HepG2 (cell line): ENCODE data around the gene SPRTN. TPM values are rescaled to one million over a fixed set of nuclear protein-coding genes. Genes with fewer than 3 reads are reported as not detected.
A peak's percentile ranks its signal among the peaks of the same experiment; 100 is the strongest.

Experiments used
- ATF1 ChIP-seq: IDR thresholded peaks from 2 replicates; pipeline ENCODE4 v1.6.1; 2016; ENCODE audit warnings: mild to moderate bottlenecking, control low read depth
- ATM ChIP-seq: fragments of 450-650 bp; IDR thresholded peaks from 2 replicates; pipeline ENCODE4 v1.7.1; 2017; ENCODE audit warnings: mild to moderate bottlenecking, borderline replicate concordance
- BRD4 ChIP-seq: sonication (generic); formaldehyde crosslinking; IDR thresholded peaks from 2 replicates; pipeline ENCODE4 v1.4.0; 2020; ENCODE audit warnings: missing genetic modification reagents
- CAMTA2 ChIP-seq: sonication (generic); formaldehyde crosslinking; IDR thresholded peaks from 2 replicates; pipeline ENCODE4 v1.4.0; 2020; ENCODE audit warnings: mild to moderate bottlenecking, missing genetic modification reagents, borderline replicate concordance
- HNRNPK ChIP-seq: fragments of 200-400 bp; formaldehyde crosslinking; IDR thresholded peaks from 2 replicates; pipeline ENCODE4 v1.6.1; 2018; ENCODE audit warnings: low read length, low read depth, moderate library complexity, mild to moderate bottlenecking; ENCODE audit not compliant: poor library complexity, severe bottlenecking
- KAT7 ChIP-seq: IDR thresholded peaks from 2 replicates; pipeline ENCODE4 v1.6.1; 2018; ENCODE audit warnings: borderline replicate concordance, missing compliant biosample characterization
- MED13 ChIP-seq: sonication (generic); formaldehyde crosslinking; IDR thresholded peaks from 2 replicates; pipeline ENCODE4 v1.5.0; 2020; ENCODE audit warnings: missing genetic modification reagents
- MTF2 ChIP-seq: sonication (generic); formaldehyde crosslinking; IDR thresholded peaks from 2 replicates; pipeline ENCODE4 v1.5.0; 2020; ENCODE audit warnings: missing genetic modification reagents, borderline replicate concordance
- POLR2AphosphoS2 ChIP-seq: IDR thresholded peaks from 2 replicates; pipeline ENCODE4 v1.6.1; 2011; ENCODE audit warnings: low read depth, low read length, improper control_type of control experiment
- PRMT3 ChIP-seq: sonication (generic); formaldehyde crosslinking; IDR thresholded peaks from 2 replicates; pipeline ENCODE4 v1.8.1; 2022; ENCODE audit warnings: low read depth, mild to moderate bottlenecking, moderate library complexity, missing genetic modification reagents, borderline replicate concordance
- RARA ChIP-seq: IDR thresholded peaks from 2 replicates; pipeline ENCODE4 v1.6.1; 2016; ENCODE audit warnings: missing genetic modification reagents, missing compliant biosample characterization
- SSRP1 ChIP-seq: IDR thresholded peaks from 2 replicates; pipeline ENCODE4 v1.6.1; 2016; ENCODE audit warnings: control low read depth
- TAF1 ChIP-seq: sonication (generic); formaldehyde crosslinking; IDR thresholded peaks from 2 replicates; pipeline ENCODE4 v1.4.0; 2020; ENCODE audit warnings: missing genetic modification reagents
- ZNF251 ChIP-seq: sonication (generic); formaldehyde crosslinking; IDR thresholded peaks from 2 replicates; pipeline ENCODE4 v1.9.0; 2021; ENCODE audit warnings: mild to moderate bottlenecking, missing genetic modification reagents
- ZNF530 ChIP-seq: sonication (generic); formaldehyde crosslinking; IDR thresholded peaks from 2 replicates; pipeline ENCODE4 v1.5.0; 2020; ENCODE audit warnings: low read depth, mild to moderate bottlenecking, missing genetic modification reagents
- ZNF569 ChIP-seq: sonication (generic); formaldehyde crosslinking; IDR thresholded peaks from 2 replicates; pipeline ENCODE4 v1.5.0; 2020; ENCODE audit warnings: mild to moderate bottlenecking, missing genetic modification reagents, moderate library complexity, borderline replicate concordance
- ZNF792 ChIP-seq: IDR thresholded peaks from 2 replicates; pipeline ENCODE4 v1.6.1; 2016
- polyA plus RNA-seq, 8 experiments: library from polyadenylated mRNA; depleted of rRNA in 3 of 8; stranded (reverse) in 7 of 8; unstranded in 1 of 8; fragments of >200 nt; fragmentation: Illumina TruSeq in 4 of 8; extraction: Trizol in 4 of 8; gene quantifications; 2 replicates each; pipeline versions ENCODE4 v1.2.1 to v1.2.3, GENCODE V29; 2011 to 2016; ENCODE audit warnings: low read depth in 4 of 8, missing spikeins in 1 of 8, mixed read lengths in 1 of 8; ENCODE audit not compliant: insufficient read depth in 1 of 8
- total RNA-seq, 5 experiments: library from RNA; depleted of rRNA; stranded (reverse); fragments of >200 nt; fragmentation: Illumina TruSeq; extraction: Trizol; gene quantifications; 2 replicates each; pipeline ENCODE4 v1.2.3, GENCODE V29; 2016; ENCODE audit warnings: low read depth in 1 of 5
- TF ChIP-seq, protein P1 (sequence below): sonication (generic); formaldehyde crosslinking; IDR thresholded peaks from 2 replicates; pipeline ENCODE4; 2020; ENCODE audit warnings: missing genetic modification reagents, mild to moderate bottlenecking, borderline replicate concordance
- TF ChIP-seq, protein P2 (sequence below): sonication (generic); formaldehyde crosslinking; IDR thresholded peaks from 2 replicates; pipeline ENCODE4 v1.9.0; 2021; ENCODE audit warnings: missing genetic modification reagents, borderline replicate concordance
- TF ChIP-seq, protein P3 (sequence below): sonication (generic); formaldehyde crosslinking; IDR thresholded peaks from 2 replicates; pipeline ENCODE4 v1.4.0; 2020; ENCODE audit warnings: missing genetic modification reagents
- TF ChIP-seq, protein P4 (sequence below): sonication (generic); formaldehyde crosslinking; conservative IDR thresholded peaks from 2 replicates; pipeline ENCODE4 v1.8.0; 2022; ENCODE audit warnings: low read depth, missing genetic modification reagents

SPRTN gene
- total and polyA plus RNA-seq, 2 of the 13 experiments (the other 11 are each of a cell fraction or from before 2014, with no cell fraction given), result 4.2 to 15.2 TPM

DNA sequence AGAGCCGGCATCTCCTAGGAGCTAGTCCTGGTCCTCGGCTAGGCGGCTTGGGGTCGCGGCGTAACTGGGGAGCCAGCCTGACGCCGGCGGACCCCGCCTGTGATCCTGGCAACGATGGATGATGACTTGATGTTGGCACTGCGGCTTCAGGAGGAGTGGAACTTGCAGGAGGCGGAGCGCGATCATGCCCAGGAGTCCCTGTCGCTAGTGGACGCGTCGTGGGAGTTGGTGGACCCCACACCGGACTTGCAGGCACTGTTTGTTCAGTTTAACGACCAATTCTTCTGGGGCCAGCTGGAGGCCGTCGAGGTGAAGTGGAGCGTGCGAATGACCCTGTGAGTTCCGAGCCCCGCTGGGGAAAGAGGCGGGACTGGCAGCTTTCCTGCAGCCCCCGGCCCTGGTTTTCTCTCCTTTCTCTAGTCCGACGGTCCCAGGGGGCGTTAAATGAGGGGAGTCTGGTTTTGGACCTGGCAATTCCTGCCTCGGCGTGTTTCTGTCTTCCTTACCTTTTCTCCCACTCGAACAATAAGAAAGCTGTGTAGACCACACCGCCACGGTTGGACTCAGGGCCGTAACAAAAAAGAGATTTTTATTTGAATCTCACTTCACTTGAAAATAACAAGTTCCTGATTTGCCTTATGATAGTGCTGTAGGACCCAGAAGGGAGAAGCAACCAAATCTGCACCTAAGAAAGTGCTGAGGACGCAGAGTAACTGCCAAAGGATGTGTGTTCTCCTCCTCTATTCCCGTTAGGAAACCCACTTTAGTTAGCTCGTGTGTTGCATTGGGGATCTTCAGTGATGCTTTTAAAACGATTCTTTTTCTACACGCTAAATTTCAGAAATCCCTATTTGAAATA is at the start of gene SPRTN (continued):
- TF ChIP-seq, protein P1, sequence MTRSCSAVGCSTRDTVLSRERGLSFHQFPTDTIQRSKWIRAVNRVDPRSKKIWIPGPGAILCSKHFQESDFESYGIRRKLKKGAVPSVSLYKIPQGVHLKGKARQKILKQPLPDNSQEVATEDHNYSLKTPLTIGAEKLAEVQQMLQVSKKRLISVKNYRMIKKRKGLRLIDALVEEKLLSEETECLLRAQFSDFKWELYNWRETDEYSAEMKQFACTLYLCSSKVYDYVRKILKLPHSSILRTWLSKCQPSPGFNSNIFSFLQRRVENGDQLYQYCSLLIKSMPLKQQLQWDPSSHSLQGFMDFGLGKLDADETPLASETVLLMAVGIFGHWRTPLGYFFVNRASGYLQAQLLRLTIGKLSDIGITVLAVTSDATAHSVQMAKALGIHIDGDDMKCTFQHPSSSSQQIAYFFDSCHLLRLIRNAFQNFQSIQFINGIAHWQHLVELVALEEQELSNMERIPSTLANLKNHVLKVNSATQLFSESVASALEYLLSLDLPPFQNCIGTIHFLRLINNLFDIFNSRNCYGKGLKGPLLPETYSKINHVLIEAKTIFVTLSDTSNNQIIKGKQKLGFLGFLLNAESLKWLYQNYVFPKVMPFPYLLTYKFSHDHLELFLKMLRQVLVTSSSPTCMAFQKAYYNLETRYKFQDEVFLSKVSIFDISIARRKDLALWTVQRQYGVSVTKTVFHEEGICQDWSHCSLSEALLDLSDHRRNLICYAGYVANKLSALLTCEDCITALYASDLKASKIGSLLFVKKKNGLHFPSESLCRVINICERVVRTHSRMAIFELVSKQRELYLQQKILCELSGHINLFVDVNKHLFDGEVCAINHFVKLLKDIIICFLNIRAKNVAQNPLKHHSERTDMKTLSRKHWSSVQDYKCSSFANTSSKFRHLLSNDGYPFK (CRISPR knock-in tag), result peak; percentile 55; the same call in 1 of the 2 replicates
- TF ChIP-seq CAMTA2 (CRISPR knock-in tag) (0 out of 2 replicates have a peak, but pooled peaks have one; percentile 80), ATM (no peak), ZNF530 (no peak), MTF2 (no peak), ZNF569 (CRISPR knock-in tag) (no peak), HNRNPK (no peak), TAF1 (no peak), ZNF251 (CRISPR knock-in tag) (no peak), RARA (no peak), BRD4 (CRISPR knock-in tag) (peak; percentile 30; the same call in 1 of the 2 replicates), POLR2AphosphoS2 (no peak), SSRP1 (CRISPR knock-in tag) (no peak), MED13 (peak; percentile 69; the same call in 1 of the 2 replicates), PRMT3 (CRISPR knock-in tag) (no peak), ATF1 (CRISPR knock-in tag) (no peak; the same call in 1 of the 2 replicates), KAT7 (CRISPR knock-in tag) (peak; percentile 59; the same call in 1 of the 2 replicates), ZNF792 (CRISPR knock-in tag) (no peak)
- TF ChIP-seq, protein P2, sequence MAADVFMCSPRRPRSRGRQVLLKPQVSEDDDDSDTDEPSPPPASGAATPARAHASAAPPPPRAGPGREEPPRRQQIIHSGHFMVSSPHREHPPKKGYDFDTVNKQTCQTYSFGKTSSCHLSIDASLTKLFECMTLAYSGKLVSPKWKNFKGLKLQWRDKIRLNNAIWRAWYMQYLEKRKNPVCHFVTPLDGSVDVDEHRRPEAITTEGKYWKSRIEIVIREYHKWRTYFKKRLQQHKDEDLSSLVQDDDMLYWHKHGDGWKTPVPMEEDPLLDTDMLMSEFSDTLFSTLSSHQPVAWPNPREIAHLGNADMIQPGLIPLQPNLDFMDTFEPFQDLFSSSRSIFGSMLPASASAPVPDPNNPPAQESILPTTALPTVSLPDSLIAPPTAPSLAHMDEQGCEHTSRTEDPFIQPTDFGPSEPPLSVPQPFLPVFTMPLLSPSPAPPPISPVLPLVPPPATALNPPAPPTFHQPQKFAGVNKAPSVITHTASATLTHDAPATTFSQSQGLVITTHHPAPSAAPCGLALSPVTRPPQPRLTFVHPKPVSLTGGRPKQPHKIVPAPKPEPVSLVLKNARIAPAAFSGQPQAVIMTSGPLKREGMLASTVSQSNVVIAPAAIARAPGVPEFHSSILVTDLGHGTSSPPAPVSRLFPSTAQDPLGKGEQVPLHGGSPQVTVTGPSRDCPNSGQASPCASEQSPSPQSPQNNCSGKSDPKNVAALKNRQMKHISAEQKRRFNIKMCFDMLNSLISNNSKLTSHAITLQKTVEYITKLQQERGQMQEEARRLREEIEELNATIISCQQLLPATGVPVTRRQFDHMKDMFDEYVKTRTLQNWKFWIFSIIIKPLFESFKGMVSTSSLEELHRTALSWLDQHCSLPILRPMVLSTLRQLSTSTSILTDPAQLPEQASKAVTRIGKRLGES, result no peak
- TF ChIP-seq, protein P3, sequence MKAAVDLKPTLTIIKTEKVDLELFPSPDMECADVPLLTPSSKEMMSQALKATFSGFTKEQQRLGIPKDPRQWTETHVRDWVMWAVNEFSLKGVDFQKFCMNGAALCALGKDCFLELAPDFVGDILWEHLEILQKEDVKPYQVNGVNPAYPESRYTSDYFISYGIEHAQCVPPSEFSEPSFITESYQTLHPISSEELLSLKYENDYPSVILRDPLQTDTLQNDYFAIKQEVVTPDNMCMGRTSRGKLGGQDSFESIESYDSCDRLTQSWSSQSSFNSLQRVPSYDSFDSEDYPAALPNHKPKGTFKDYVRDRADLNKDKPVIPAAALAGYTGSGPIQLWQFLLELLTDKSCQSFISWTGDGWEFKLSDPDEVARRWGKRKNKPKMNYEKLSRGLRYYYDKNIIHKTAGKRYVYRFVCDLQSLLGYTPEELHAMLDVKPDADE, result no peak
- TF ChIP-seq, protein P4, sequence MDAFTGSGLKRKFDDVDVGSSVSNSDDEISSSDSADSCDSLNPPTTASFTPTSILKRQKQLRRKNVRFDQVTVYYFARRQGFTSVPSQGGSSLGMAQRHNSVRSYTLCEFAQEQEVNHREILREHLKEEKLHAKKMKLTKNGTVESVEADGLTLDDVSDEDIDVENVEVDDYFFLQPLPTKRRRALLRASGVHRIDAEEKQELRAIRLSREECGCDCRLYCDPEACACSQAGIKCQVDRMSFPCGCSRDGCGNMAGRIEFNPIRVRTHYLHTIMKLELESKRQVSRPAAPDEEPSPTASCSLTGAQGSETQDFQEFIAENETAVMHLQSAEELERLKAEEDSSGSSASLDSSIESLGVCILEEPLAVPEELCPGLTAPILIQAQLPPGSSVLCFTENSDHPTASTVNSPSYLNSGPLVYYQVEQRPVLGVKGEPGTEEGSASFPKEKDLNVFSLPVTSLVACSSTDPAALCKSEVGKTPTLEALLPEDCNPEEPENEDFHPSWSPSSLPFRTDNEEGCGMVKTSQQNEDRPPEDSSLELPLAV (CRISPR knock-in tag), result no peak
